HG03159 (cell line): ENCODE results near the gene TTC39A.

ENCODE experiments used
- ATAC-seq: cut with Tn5 transposase; IDR thresholded peaks from one replicate; pipeline ENCODE4 v1.9.1; 2021; ENCODE audit warnings: mild to moderate bottlenecking, moderate library complexity; ENCODE audit not compliant: unreplicated experiment

The TTC39A gene

DNA sequence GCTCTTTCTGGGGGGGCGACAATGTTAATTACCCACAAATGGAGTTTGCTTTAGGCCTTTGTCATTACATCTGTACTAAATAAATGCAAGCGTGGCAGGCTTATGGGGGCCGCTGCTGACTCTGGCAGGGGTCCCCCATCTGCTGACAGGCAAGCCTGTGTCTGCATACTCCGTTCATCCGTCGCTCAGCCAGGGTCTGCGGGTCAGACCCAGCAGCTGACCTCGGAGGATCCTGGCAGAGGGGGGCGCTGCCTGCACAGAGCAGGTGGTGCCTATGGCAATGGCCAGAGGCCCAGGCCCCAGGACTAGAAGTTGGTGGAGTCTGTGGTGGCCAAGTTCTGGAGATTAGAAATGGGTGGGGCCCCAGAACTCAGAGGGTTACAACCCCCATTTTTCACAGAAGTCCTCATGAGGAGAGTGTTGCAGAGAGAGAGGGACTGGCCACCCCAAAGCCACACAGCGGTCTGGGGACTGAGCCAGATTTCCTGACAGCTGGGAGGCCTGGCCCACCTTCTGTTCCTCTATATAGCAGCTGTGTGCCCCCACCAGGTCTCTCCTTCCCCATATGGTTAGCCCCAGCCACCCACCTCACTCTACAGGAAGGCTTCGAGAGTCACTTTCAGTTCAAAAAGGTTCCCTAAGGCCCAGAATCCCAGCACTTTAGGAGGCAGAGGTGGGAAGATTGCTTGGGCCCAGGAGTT is 31.0 kb downstream of the TTC39A start:
- no peak for ATAC-seq

DNA sequence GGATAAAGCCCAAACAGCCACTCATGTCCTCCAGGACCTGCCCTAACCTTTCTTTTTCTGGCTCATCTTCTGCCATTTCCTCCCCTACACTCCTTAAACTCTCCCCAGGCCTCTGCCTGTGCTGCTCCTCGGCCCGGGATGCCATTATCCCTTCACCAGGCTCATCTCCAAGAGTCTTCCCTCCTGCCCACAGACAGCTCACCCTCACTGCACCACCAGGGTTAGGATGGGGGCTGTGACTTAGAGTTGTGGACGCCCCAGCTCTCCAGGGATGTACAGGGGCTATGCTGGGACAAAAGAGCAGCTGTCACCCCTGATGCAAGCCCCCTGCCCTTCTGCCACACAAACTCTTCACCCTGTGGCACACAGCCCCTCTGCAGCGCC is 32.0 kb downstream of the TTC39A start:
- ATAC-seq = no peak

DNA sequence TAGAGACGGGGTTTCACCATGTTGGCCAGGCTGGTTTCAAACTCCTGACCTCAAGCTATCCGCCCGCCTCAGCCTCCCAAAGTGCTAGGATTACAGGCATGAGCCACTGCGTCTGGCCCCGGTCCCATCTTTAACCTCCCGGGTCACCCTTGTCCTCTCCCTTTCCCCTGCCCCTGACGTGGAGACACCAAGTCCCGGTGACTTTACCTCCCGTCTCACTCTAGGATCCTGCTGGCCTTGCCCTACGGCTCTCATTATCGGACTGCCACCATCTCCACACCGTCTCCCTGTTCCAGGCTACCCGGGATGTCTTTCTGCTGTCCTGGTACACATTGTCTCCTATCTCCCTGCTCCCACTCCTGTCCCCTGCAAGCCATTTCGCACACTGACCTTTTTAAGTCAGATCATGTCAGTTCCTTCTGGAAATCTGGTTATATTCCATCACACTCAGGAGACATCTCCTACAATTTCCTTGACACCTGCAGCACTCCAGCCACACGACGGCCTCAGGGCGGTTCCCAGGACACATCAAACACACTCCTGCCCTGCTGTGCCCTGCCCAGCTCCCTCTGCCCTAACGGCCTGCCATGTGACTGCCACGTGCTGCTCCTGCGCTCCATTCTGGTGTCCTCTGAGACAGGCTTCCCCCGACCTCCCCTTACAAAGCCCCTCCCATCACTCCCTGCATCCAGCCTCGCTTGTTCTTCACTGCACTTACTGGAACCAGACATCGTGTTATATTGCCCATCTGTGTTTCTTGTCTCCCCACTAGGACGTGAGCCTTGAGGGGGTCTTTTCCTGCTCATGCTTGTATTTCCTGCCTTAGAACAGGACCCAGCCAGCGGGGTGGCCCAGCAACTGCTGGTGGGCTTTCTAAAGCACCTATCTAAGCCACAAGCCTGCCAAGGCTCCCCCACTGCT is 32.7 kb downstream of the TTC39A start:
- ATAC-seq = no peak

DNA sequence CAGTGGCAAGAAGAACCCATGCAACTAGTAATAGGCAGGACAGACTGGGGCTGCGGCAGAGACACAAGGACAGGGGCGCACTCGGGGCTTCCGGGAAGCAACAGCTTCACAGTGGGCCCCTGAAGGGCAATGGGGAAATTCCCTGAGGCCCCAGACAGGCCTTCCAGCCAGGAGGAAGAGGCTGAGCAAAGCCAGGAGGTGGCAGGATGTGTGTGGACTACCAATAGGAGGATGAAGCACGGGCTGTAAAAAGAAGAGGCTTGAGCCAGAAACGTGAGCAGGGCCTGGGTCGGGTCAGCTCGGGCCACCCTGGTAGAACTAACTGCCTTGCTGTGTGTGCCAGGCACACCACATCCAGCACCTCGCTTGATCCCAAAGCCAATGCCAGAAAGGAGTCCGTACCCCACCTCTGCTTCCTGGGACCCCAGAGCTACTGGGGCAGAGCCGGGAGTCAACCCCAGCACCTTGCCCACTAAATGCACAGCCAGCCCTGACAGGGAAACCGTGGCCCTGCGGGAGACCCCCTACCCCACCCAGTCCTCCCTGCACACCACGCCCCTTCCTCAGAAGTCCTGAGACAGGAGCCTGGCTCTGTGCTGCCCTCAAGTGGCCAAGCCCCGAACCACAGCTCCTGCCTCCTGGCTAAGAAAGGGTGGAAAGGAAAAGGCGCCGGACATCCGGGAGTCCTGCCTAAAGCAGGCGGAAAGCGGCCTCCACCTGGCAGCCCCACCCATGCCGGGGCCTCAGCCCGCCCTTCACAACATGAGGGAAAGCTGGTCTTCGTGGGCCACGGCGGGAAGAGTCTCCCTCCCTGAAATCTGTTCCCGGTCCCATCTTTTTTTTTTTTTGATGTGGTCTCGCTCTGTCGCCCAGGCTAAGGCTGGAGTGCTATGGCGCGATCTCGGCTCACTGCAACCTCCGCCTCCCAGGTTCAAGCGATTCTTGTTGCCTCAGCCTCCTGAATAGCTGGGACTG is 33.7 kb downstream of the TTC39A start:
- peak; percentile 48 for ATAC-seq

DNA sequence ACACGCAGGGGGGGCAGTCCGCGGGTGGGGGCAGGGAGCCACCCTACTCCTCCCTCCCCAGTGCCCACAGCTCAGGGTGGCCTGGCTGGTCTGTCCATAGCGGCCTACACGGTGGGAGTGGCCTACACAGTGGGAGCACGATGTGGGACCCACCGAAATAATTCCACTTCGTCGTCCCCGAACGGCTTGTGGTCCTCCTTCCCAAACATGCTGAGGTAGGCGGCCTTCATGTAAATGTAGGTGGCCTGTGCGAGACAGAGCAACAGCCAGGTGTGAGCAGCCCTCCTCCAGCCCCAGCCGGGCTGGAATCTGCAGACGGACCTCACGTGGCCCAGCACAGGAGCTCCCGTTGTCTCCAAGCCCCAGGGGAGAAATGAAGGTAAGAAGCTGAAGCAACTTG is 34.4 kb downstream of the TTC39A start:
- ATAC-seq = no peak

DNA sequence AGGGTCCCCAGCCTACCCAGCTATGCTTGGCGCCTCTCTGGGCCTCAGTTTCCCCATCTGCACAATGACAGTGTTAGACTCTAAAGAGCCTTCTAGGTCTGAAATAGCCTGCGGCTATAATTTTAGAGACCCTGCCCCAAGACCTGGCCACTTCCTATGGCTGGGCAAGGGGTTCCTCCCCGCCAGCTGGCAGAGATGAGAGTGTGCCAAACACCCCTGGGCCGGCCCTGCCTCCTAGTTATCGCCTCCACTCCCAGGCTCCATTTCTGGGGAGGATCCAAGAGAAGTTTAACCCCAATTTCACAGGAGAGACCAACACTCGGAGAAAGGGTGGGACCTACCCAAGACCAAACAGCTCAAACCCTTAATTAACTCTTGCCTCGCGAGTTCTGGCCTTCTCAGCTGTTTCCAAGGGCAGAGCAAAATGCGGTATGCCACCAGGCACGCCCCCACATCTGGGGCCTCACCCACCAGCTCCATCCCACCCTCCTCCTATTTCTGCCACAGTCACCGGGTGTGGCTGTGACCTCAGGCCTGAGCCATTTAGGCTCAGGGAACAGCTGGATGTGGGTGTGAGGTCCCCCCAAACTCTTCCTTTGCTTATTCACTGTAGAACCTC is 35.7 kb downstream of the TTC39A start:
- ATAC-seq = no peak

DNA sequence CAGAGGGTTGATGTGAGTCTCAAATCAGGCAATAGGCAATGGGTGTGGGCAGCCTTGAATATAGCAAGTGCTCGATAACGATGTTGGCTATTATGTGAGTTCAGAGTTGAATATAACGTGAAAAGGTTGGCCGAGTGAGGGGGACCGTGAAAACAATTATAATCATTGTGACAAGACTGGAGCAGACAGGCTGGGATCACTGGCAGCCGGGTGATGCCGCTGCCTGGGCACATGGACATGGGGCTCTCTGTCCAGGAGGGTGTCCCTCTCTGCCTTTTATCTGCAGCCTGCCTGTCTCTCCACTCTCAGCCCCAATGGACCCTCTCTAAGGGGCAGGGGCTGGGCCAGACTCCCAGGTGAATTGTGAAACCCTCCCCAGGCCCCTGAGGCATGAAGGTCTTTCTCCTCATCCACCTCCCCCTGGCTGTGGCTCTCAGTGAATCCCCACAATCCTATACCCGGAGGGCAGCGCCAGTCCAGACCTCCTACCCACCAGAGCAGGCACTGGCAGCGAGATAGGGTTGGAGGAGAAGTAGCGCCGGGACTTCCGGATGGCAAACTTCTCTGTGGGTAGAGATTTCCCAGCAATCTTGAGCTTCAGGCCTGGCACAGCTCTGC is 36.4 kb downstream of the TTC39A start:
- no peak for ATAC-seq

DNA sequence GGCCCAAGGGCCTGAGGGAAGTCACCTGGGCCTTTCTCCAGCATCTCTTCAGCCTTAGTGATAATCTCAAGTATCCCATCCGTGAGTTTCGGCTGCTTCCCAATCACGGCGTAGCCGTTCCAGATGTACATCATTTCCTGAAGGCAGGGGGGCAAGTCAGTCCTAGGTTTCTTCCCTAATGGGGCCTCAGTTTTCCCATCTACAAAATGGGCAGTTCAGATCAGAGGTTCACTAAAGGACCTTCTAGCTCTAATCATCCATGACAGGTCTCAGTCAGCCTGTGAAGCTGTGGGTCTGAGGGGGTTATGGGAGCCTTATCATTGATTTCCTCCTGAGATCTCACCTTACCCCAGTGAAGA is 39.9 kb downstream of the TTC39A start:
- ATAC-seq = no peak

DNA sequence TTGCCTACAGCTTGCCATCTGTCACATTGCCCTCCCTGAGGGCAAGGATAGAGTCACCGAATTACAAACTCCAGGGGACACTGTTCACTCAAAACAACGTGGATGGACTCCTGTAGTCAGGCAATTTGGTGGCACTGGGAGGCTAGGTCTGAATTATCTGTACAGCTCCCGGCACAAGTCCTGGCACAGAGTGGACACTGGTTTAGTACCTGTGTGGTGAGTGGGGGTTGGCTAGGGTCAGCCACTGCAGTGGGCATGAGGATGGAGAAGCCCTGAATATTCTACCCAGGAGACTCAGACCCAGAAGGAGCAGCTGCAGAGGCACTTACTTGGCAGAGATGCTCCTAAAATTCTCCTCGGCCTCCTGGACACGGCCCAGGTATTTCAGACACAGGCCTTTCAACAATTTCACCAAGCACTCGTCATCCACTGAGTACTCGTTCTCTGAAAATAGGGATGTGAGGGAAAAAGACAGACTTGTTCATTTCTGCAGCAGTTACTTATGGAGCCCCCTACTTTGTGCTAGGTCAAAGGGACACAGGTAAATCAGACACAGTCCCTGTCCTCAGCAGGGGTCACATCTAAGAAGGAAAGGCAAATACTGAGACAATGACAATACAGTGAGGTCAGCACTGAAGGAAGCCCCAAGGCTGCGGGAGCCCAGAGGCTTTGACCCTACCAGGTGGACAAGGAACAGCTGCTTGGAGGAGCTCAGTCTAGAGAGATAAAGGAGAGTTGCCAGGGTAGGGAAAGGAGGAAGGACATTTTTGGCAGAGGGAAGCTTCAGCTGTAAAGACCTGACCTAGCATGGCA is 40.5 kb downstream of the TTC39A start:
- ATAC-seq = no peak

DNA sequence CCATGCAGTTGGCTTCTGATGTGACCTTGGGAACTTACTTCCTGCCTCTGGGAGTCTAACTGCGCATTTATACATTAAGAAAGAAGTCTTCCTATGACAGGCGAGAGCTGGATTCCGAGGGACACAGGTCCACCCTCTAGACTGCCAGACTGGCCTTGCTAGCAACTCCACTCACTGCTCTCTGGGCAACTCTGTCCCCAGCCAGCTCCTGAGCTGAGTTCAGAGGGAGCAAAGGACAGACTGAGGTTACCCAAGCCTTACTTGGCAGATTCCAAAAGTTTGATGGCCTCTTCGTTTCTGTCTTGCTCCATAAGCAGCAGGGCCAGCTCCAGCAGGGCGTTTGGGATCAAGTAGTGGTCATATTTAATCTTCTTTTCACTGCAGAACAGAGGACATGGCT is 41.8 kb downstream of the TTC39A start:
- no peak for ATAC-seq

DNA sequence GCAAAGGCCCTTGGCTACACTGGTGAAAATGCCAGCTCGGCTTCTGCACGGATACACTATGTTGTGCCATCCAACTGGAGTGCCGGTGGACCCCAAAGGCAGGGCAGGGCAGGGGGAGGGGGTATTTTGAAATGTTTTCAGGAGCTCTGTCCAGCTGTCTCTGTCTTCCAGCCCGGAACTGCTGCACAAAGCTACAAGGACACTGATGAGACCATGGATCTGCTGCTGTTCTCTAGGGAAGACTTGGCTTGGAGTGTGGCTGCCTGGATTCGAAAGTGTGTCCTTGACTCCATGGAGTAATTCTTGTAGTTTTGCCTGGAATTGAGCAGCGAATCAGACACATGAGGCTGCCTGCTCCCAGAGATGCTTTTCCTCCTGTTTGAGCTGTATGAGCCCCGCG is 42.4 kb downstream of the TTC39A start:
- no peak for ATAC-seq

DNA sequence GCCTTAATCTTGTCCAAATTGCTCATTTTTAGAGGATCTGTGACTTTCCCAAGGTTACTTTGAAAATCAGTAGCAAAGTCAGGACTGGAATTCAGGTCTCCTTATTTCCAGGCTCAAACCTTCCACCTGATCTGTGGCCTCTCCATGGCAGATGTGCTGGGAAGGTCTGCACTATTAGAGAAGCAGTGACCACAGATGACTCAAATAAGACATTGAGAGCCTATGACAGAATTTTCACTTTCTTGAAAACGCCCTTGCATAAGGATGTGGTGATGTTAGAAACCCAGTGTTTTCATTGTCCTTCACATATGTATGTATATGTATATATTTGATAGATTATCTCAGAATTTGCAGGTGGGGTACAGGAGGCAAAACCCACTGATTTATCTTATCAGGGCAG is 45.3 kb downstream of the TTC39A start:
- peak; percentile 89 for ATAC-seq

DNA sequence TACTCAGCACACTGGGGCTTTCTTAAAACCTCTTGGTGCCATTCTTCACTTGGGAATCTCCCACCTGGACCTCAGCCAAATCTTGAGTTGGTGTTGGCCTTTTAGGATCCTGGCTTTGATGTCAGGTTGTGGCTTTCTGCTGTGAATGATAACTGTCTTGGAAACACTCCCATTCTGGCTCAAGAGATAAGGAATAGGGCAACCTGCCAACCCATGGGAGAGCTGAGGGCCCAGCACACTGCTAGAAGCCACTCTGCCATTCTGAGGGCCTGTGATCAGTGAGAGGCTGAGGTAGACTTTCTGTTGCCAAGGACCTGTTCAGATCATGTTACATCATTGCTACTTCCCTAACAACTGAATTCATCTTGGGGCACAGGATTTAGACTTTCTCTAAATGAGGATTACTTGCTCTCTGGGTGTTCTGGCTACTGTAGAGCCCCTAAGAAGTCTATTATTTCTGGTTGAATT is 45.8 kb downstream of the TTC39A start:
- ATAC-seq = peak; percentile 67

DNA sequence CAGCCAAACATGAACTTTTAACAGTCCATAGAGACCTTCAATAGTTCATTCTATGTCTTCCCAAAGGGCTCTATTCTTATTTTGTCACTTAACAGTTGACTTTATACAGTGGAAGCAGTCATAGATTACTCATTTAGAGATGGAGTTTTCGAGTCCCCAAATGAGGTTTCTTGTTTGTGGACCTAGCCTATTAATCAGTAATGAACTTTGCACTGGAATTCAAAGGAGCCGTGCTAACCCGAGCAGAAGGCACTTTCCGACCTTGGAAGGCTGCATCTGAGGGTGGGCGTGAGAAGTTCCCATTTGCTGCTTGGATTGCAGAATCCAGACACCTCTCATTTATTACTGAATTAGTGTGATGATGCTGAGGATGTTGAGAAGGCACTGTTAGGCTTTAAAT is 46.4 kb downstream of the TTC39A start:
- no peak for ATAC-seq

DNA sequence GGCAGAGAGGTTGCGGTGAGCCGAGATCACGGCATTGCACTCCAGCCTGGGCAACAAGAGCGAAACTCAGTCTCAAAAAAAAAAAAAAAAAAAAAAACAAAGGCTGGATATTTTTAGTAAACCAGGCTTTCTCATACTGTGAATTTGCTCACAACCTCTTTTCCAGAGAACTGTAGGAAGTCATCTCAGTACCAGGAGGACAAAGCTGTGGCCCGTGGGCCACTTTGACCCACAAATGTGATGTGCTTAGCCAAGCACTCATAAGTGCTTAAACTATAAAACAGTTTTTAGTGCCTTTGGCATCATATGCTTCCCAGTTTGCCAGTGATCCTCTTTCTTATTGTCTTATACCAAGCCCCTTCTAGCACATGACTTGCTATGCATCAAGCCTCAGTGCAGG is 47.8 kb downstream of the TTC39A start:
- no peak for ATAC-seq

DNA sequence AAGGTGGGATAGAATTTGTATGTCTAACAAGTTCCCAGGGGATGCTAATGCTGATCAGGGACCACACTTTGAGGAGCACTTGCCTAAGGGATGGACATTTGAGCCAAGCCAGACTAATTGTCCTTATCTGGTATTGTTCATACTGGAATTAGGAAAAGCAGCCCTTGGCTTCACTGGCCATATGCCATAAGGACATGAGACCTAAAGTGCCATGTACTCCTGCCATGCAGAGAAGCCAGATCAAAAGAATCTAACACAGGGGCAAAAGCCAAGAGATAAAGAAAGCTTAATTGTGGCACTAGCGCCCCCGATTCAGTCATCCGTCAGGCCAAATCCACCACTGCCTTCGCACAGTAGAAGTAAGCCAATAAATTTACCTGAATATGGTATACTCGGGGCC is 48.6 kb downstream of the TTC39A start:
- ATAC-seq = no peak

DNA sequence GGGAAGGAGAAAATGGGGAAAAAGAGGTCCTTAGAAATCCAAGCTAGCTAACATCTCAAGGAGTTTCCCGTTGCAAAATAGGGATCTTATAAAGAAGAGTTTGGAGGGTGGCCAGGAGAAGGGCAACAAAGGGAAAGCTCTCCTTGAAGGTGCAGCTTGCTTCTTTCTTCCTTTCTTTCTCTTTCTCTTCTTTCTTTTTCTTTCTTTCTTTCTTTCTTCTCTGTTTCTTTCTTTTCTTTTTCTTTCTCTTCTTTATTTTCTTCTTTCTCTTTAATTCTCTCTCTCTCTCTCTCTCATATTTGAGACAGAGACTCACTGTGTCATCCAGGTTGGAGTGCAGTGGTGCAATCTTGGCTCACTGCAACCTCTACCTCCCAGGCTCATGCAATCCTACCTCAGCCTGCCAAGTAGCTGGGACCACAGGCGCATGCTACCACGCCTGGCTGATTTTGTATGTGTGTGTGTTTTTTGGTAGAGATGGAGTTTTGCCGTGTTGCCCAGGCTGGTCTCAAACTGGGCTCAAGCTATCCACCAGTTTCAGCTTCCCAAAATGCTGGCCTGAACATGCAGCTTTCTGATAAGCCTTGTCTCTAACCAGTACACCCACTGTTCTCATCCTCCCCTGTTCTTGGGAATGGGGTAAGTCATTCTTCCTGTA is 49.9 kb downstream of the TTC39A start:
- no peak for ATAC-seq

DNA sequence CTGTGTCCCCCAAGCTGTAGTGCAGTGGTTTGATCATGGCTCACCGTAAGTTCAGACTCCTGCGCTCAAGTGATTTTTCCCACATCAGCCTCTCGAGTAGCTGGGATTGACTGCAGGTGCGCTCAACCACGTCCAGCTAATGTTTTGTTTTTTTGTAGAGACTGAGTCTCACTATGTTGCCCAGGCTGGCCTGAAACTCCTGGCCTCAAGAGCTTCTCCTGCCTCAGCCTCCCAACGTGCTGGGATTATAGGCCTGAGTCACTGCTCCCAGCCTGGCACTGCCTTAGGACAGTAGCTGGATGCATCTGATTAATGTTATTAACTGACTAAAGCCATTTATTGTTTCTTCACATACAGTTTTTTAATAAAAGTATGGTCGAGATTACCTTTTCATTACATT is 54.1 kb downstream of the TTC39A start:
- no peak for ATAC-seq

DNA sequence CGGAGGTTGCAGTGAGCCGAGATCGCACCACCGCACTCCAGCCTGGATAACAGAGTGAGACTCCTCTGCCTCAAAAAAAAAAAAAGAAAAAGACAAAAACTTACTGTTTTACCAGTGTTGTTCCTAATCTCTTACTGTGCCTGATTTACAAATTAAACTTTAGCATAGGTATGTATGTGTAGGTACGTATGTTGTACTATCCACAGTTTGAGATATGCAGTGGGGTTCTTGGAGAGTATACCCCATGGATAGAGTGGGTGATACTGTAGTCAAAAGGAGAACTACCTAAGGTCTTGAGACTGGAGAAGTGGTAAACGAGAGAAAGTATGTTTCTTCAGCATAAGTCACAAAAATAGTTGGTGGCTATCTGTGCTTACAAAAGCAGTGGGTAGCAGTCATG is 55.7 kb downstream of the TTC39A start:
- no peak for ATAC-seq
